Transverse colon (tissue), 4 donors: ENCODE measurements around the gene STAT3. TPM values are rescaled to one million over a fixed set of nuclear protein-coding genes. Genes with fewer than 3 reads are reported as not detected.

Source experiments
- DNase-seq: peaks from one replicate; pipeline ENCODE4 v3.0.0-alpha.2; 2019
- H3K27ac ChIP-seq, 4 donors: fragments of 200-600 bp; sonication (generic); 2 replicates each; pipeline ENCODE4 v1.5.1; 2016 to 2018; ENCODE audit warnings: inconsistent platforms in 4 of 4
- H3K27me3 ChIP-seq: fragments of 200-600 bp; sonication (generic); 2 replicates; pipeline ENCODE4 v1.5.1; 2017; ENCODE audit warnings: inconsistent platforms
- H3K36me3 ChIP-seq, 4 donors: fragments of 200-600 bp; sonication (generic); 2 replicates each; pipeline ENCODE4 v1.5.1; 2017 to 2019; ENCODE audit warnings: inconsistent platforms in 4 of 4
- H3K4me1 ChIP-seq, 4 donors: fragments of 200-600 bp; sonication (generic); 2 replicates each; pipeline ENCODE4 v1.5.1; 2017 to 2020; ENCODE audit warnings: inconsistent platforms in 4 of 4
- H3K4me3 ChIP-seq, 4 donors: fragments of 200-600 bp; sonication (generic); 1 replicate in 1 of 4; 2 replicates in 3 of 4; pipeline versions ENCODE4 v1.5.1 to v1.6.1; 2017 to 2019; ENCODE audit warnings: inconsistent platforms in 4 of 4
- H3K9me3 ChIP-seq, 2 donors: fragments of 200-600 bp; sonication (generic); 2 replicates each; pipeline ENCODE4 v1.5.1; 2017 to 2019; ENCODE audit warnings: inconsistent platforms in 2 of 2
- CTCF ChIP-seq, 5 experiments: fragments of 200-600 bp in 3 of 5; fragments of 450-650 bp in 2 of 5; sonication (generic) in 3 of 5; IDR thresholded peaks; 1 replicate in 2 of 5; 2 replicates in 3 of 5; pipeline ENCODE4 v1.5.1; 2016 to 2017; ENCODE audit warnings: antibody characterized with exemption in 5 of 5, inconsistent platforms in 3 of 5, mild to moderate bottlenecking in 2 of 5, moderate library complexity in 1 of 5
- EP300 ChIP-seq: sonication (generic); formaldehyde crosslinking; IDR thresholded peaks from one replicate; pipeline ENCODE4 v1.6.1; 2017; ENCODE audit warnings: antibody characterized with exemption, low read depth
- POLR2A ChIP-seq: fragments of 450-650 bp; IDR thresholded peaks from one replicate; pipeline ENCODE4 v1.6.1; 2016; ENCODE audit warnings: antibody characterized with exemption, mild to moderate bottlenecking, moderate library complexity
- POLR2AphosphoS5 ChIP-seq, 3 donors: sonication (generic); formaldehyde crosslinking; IDR thresholded peaks; one replicate each; pipeline ENCODE4 v1.6.1; 2016; ENCODE audit warnings: antibody characterized with exemption in 3 of 3
- WGBS, 2 donors: methylation state at CpG; one replicate each; pipeline ENCODE4 v1.1.5; 2018; ENCODE audit warnings: low coverage in 1 of 2; 5-methylcytosine and 5-hydroxymethylcytosine counted together
- in situ Hi-C, 4 donors: fragments of 200-750 bp; cut with MboI; loops; one replicate each; pipeline versions ENCODE4 v1.15.0 to v1.15.1; 2017; ENCODE audit warnings: low sequenced_read_pairs in 3 of 4, low pct_ligation_motif_present in 1 of 4, low pct_unique_long_range_greater_than_20kb in 1 of 4
- intact Hi-C: fragments of 100-400 bp; cut with DNase I; formaldehyde crosslinking; loops from one replicate; pipeline ENCODE4 v1.15.1; 2023; ENCODE audit warnings: low total_unique reads
- total RNA-seq, 4 donors: library from RNA; depleted of rRNA; stranded (reverse); fragments of >200 nt; gene quantifications; one replicate each; pipeline ENCODE4 v1.1.0, GENCODE V29; 2016

Gene STAT3
- total RNA-seq, 4 donors from 2014 or later = 110 to 156 (median 130) TPM

DNA sequence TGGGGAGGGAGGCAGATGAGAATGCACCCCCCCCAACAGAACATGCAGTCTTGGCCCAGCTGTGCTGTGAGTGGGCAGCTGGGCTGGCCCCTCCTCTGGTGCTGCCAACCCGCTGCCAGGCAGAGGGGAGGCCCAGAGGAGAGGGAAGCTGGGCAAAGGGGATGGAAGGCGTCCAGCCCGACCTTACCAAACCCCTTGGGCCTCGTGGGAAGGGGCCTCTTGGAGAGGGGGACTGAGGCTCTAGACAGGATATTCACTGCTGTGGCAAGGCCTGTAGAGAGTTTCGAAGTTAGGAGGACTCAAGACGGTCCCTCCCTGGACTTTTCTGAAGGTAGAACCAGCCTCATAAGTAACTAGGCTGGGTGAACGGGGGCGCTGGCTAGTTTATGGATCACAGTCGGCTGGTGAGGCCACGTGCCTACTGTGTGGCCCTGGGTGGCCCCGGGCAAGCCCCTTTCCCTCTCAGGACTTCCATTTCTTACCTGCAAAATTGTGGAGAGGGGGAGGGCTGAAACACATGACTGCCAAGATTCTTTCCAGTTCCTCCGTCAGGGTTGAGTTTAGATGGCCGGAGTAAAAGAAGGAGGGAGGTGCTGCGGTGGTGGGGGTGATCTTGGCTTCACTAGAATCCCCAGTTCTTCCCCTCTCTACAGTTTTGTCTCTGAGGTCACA, 100.8 kb downstream of the STAT3 start:
- peak overlapping the region; percentile 85 to 89 (median 88) for H3K27ac ChIP-seq

DNA sequence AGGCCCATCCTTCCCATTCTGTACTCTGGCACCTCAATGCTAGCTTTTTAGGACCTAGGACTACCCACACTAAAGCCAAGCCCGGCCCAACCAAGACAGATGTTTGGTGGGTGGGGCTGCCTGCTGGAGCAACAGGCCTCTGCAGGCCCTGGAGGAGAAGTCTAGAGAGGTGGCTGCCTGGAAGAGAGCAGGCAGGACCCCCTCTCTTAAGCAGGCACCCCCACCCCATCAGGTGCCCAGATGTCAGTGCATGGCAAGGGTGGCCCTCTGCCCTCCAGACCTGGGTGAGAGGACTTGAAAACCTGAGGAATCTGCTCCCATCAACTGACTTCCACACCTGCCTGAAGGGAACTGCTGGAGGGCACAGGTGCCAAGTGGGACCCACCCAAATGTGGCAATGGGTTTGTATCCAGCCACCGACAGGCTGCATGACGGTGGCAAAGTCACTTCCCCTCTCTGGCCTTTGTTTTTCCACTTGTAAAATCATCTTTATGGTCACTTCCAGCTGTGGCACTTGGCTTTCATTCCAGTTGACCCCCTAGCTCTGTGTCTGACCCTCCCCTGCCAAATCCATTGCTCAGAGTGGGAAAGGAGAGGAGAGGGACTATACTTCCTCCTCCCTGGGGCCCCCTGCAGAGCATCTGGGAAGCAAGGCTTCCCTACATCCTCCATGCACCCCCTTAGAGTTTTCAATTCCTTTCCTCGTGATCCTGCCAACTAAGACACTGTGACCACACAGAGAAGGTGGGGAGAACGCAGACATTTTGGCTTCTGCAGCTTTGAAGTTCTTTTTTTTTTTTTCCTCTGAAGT, 101.6 kb downstream of the STAT3 start:
- peak; percentile 24 for DNase-seq
- in situ Hi-C loops (no loop called here), intact Hi-C loops (no loop called here)
- H3K4me1 ChIP-seq = peaks cover 7 to 38% (median 27%) of the 10 kb centered on the region in 4 donors
- H3K9me3 ChIP-seq = no peaks in the 10 kb centered on the region
- H3K36me3 ChIP-seq = no peaks in the 10 kb centered on the region
- no peaks in the 10 kb centered on the region for H3K27me3 ChIP-seq
- TF ChIP-seq POLR2A (no peak), CTCF (IDR thresholded peaks at IDR 0.05) (no peak), EP300 (no peak), POLR2AphosphoS5 (IDR thresholded peaks at IDR 0.05) (no peak)
- WGBS, 2 donors = 32% methylated on average over 5 of the region's 5 CpGs; no CpG with 5 or more reads in 1 of the 2 donors
- peak overlapping the region in 1 of 4 donors; percentile 71 for H3K4me3 ChIP-seq
- peak overlapping the region; percentile 85 to 89 (median 88) for H3K27ac ChIP-seq

More for the DNA sequence above, 100.8 kb downstream of the STAT3 start:
- 23 to 30% methylated on average over 2 to 14 of the region's 14 CpGs for WGBS, 2 donors
- in situ Hi-C loops = no loop called here
- peaks cover 7 to 38% (median 27%) of the 10 kb centered on the region in 4 donors for H3K4me1 ChIP-seq
- no peaks in the 10 kb centered on the region for H3K9me3 ChIP-seq
- peak; percentile 16 for TF ChIP-seq POLR2A
- no peak for TF ChIP-seq EP300
- TF ChIP-seq POLR2AphosphoS5 (IDR thresholded peaks at IDR 0.05) = peak; percentile 17 to 44 (median 27)
- TF ChIP-seq CTCF (IDR thresholded peaks at IDR 0.05) = no peak
- intact Hi-C loops = no loop called here
- peak overlapping the region; percentile 31 to 71 (median 48) for H3K4me3 ChIP-seq
- peak; percentile 56 for DNase-seq
- H3K36me3 ChIP-seq = no peaks in the 10 kb centered on the region
- no peaks in the 10 kb centered on the region for H3K27me3 ChIP-seq

GRCh38 chr17:42285346-42286050, 102.7 kb downstream of the STAT3 start:
- WGBS, 2 donors = 88 to 89% methylated on average over 8 to 11 of the region's 11 CpGs
- Histone ChIP-seq H3K27me3 (no peaks in the 10 kb centered on the region), H3K4me1 (peaks cover 7 to 38% (median 27%) of the 10 kb centered on the region in 4 donors), H3K27ac (no peak overlapping the region), H3K36me3 (no peaks in the 10 kb centered on the region), H3K9me3 (no peaks in the 10 kb centered on the region), H3K4me3 (no peak overlapping the region)
- no peak for DNase-seq
- intact Hi-C loops = no loop called here
- TF ChIP-seq POLR2A (no peak), POLR2AphosphoS5 (IDR thresholded peaks at IDR 0.05) (no peak), CTCF (IDR thresholded peaks at IDR 0.05) (no peak), EP300 (no peak)
- in situ Hi-C loops = no loop called here

GRCh38 chr17:42284566-42284965, 103.7 kb downstream of the STAT3 start:
- peaks cover 7 to 29% (median 25%) of the 10 kb centered on the region in 4 donors for H3K4me1 ChIP-seq
- H3K27ac ChIP-seq = no peak overlapping the region
- no peaks in the 10 kb centered on the region for H3K36me3 ChIP-seq
- DNase-seq = no peak
- no peaks in the 10 kb centered on the region for H3K9me3 ChIP-seq
- WGBS, 2 donors = 82 to 95% methylated on average over 1 to 7 of the region's 7 CpGs
- TF ChIP-seq CTCF (IDR thresholded peaks at IDR 0.05) = no peak
- no peak for TF ChIP-seq POLR2A
- no peak for TF ChIP-seq POLR2AphosphoS5 (IDR thresholded peaks at IDR 0.05)
- TF ChIP-seq EP300 = no peak
- H3K27me3 ChIP-seq = no peaks in the 10 kb centered on the region
- no peak overlapping the region for H3K4me3 ChIP-seq
- intact Hi-C loops (no loop called here), in situ Hi-C loops (no loop called here)
